A673 (cell line): ENCODE data around the gene MAP1A. TPM values are rescaled to one million over a fixed set of nuclear protein-coding genes. Genes with fewer than 3 reads are reported as not detected.
A peak's percentile ranks its signal among the peaks of the same experiment; 100 is the strongest.

Source experiments
- BruUV-seq: library from RNA; stranded (reverse); fragments of 400-500 nt; replicated peaks from 2 replicates; lab custom pipeline; 2021; lab: Mats Ljungman, UMichigan
- CTCF ChIA-PET: fragments of 300-600 bp; sonication (Branson Sonifier 250); formaldehyde crosslinking; loops from one replicate; lab custom pipeline; 2022; ENCODE audit warnings: antibody characterized with exemption; lab: Charles Lee
- POLR2A ChIA-PET: fragments of 300-600 bp; sonication (Branson Sonifier 250); formaldehyde crosslinking; loops from one replicate; lab custom pipeline; 2022; ENCODE audit warnings: antibody characterized with exemption; ENCODE audit not compliant: low non-redundant PET; lab: Charles Lee
- DNase-seq: peaks from one replicate; pipeline ENCODE4 v3.0.0-alpha.2; 2015; ENCODE audit warnings: low spot score
- H3K27ac ChIP-seq: fragments of 200-600 bp; sonication (generic); 2 replicates; pipeline ENCODE4 v1.5.1; 2016; ENCODE audit warnings: mixed run types, low read depth, mild to moderate bottlenecking, mixed read lengths, antibody characterized with exemption, low read length; ENCODE audit not compliant: poor library complexity, severe bottlenecking
- H3K27me3 ChIP-seq: fragments of 200-600 bp; sonication (generic); replicated peaks from 2 replicates; pipeline ENCODE4 v1.6.1; 2017; ENCODE audit warnings: mixed run types, low read depth, mild to moderate bottlenecking, mixed read lengths, antibody characterized with exemption, low read length; ENCODE audit not compliant: insufficient read depth, poor library complexity
- H3K36me3 ChIP-seq: fragments of 200-600 bp; sonication (generic); 2 replicates; pipeline ENCODE4 v1.6.1; 2016; ENCODE audit warnings: mixed run types, mild to moderate bottlenecking, mixed read lengths, antibody characterized with exemption, low read length; ENCODE audit not compliant: insufficient read depth, poor library complexity, severe bottlenecking
- H3K4me1 ChIP-seq: fragments of 200-600 bp; sonication (generic); 2 replicates; pipeline ENCODE4 v1.6.1; 2017; ENCODE audit warnings: mixed run types, mild to moderate bottlenecking, mixed read lengths, antibody characterized with exemption, low read length; ENCODE audit not compliant: insufficient read depth, poor library complexity, severe bottlenecking
- H3K4me3 ChIP-seq: fragments of 200-600 bp; sonication (generic); 2 replicates; pipeline ENCODE4 v1.5.1; 2016; ENCODE audit warnings: low read depth, mixed run types, mild to moderate bottlenecking, mixed read lengths, low read length; ENCODE audit not compliant: poor library complexity, severe bottlenecking
- H3K9me3 ChIP-seq: fragments of 200-600 bp; sonication (generic); 2 replicates; pipeline ENCODE4 v1.6.1; 2016; ENCODE audit warnings: mixed run types, low read depth, mild to moderate bottlenecking, mixed read lengths, antibody characterized with exemption, low read length; ENCODE audit not compliant: poor library complexity, severe bottlenecking
- EZH2 ChIP-seq: fragments of 200-600 bp; sonication (generic); IDR thresholded peaks from 2 replicates; pipeline ENCODE4 v1.6.1; 2017; ENCODE audit warnings: borderline replicate concordance, low read depth, mild to moderate bottlenecking, mixed read lengths, antibody characterized with exemption, low read length; ENCODE audit not compliant: poor library complexity, severe bottlenecking
- intact Hi-C: fragments of 100-400 bp; cut with micrococcal nuclease; formaldehyde crosslinking; loops from one replicate; pipeline ENCODE4 v1.10.0; 2022; ENCODE audit not compliant: unreplicated experiment
- total RNA-seq: library from RNA; stranded (reverse); gene quantifications from 2 replicates; pipeline ENCODE4 v1.2.3, GENCODE V29; 2021
- TF ChIP-seq, protein P1 (sequence below): fragments of 300-800, 200-600 bp; sonication (generic); conservative IDR thresholded peaks from 2 replicates; pipeline ENCODE4 v1.5.1; 2017; ENCODE audit warnings: low read depth, mild to moderate bottlenecking, antibody characterized with exemption, low read length, moderate library complexity, mixed read lengths

The MAP1A gene
- total RNA-seq, 1 experiment from 2014 or later: 83.8 TPM

DNA sequence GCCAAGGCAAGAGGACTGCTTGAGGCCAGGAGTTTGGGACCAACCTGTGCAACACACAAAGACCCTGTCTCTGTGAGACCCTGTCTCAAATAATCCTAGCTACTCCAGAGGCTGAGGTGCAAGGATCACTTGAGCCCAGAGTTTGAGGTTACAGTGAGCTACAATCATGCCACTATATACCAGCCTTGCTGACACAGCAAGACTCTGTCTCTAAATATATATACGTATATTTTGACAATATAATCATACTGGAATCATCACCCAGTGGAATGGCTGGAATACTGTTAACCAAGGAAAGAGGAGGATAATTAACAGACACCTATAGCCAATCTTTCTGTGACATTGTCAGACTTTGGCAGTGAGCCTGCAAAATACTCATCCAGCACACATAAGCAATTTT, 9.0 kb upstream of the MAP1A start:
- no peak for DNase-seq
- no peaks in the 10 kb centered on the region for H3K36me3 ChIP-seq
- BruUV-seq: no TSS peak
- no peak overlapping the region for H3K27ac ChIP-seq
- TF ChIP-seq, protein P1, sequence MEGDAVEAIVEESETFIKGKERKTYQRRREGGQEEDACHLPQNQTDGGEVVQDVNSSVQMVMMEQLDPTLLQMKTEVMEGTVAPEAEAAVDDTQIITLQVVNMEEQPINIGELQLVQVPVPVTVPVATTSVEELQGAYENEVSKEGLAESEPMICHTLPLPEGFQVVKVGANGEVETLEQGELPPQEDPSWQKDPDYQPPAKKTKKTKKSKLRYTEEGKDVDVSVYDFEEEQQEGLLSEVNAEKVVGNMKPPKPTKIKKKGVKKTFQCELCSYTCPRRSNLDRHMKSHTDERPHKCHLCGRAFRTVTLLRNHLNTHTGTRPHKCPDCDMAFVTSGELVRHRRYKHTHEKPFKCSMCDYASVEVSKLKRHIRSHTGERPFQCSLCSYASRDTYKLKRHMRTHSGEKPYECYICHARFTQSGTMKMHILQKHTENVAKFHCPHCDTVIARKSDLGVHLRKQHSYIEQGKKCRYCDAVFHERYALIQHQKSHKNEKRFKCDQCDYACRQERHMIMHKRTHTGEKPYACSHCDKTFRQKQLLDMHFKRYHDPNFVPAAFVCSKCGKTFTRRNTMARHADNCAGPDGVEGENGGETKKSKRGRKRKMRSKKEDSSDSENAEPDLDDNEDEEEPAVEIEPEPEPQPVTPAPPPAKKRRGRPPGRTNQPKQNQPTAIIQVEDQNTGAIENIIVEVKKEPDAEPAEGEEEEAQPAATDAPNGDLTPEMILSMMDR: no peak
- no peak for TF ChIP-seq EZH2
- no peaks in the 10 kb centered on the region for H3K27me3 ChIP-seq
- peaks cover 35% of the 10 kb centered on the region for H3K4me1 ChIP-seq
- intact Hi-C loops: no loop called here
- POLR2A ChIA-PET: no interaction called here
- H3K4me3 ChIP-seq: no peak overlapping the region
- no peaks in the 10 kb centered on the region for H3K9me3 ChIP-seq
- CTCF ChIA-PET: no interaction called here

DNA sequence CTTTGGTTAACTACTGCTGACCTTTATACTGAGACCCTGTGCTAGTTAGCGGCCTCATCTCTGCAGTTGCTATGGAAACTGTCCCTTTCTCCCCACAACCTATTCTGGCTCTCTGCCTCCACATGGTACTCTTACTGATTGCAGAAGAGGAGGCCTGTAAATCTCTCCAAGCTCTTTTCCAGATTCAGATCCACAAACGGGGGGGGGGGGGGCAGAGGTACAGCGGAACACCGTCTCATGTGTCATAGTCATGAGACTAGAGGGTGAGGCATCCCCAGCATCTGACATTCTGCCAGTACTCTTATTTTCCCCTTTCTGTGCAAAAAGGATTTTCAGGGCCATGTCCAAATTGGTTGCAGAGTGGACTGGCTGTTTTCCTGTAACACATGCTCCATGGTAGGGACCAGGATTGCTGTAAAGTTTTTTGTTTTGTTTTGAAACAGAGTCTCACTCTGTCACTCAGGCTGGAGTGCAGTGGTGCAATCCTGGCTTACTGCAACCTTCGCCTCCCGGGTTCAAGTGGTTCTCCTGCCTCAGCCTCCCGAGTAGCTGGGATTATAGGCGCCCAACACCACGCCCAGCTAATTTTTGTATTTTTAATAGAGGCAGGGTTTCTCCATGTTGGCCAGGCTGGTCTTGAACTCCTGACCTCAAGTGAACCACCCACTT, 8.3 kb upstream of the MAP1A start:
- TF ChIP-seq, protein P1: no peak
- TF ChIP-seq EZH2: no peak
- Histone ChIP-seq H3K4me3 (peak overlapping the region; percentile 49), H3K9me3 (no peaks in the 10 kb centered on the region), H3K36me3 (no peaks in the 10 kb centered on the region), H3K27ac (peak overlapping the region; percentile 71), H3K4me1 (peaks cover 40% of the 10 kb centered on the region), H3K27me3 (no peaks in the 10 kb centered on the region)
- no TSS peak for BruUV-seq
- no peak for DNase-seq
- ChIA-PET POLR2A (no interaction called here), CTCF (no interaction called here)
- intact Hi-C loops: no loop called here

DNA sequence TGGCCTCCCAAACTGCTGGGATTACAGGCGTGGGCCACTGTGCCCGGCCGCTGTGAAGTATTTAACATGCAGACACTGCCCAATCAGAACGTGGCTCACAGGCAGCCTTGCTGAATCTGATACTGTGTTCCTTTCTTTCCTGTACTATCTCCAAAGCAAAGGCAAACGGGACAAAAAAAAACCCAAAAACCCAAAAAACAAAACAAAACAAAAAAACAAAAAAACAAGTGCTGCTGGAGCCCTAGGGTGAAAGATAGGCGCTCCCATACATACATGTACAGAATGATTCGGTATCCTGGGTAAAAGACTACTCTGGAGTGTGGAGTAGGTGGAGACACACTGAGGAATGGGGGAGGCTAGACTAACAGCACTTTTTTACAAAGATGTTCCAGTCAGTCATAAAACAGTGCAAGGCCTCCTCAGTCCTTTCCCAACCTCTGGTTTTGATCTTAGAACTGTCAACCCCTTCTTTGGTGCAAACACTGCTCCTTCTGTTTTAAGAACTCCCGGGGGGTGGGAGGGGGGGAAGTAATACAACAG, 7.7 kb upstream of the MAP1A start:
- H3K4me3 ChIP-seq: peak overlapping the region; percentile 49
- no peaks in the 10 kb centered on the region for H3K36me3 ChIP-seq
- no peaks in the 10 kb centered on the region for H3K27me3 ChIP-seq
- no peak for TF ChIP-seq EZH2
- TF ChIP-seq, protein P1: no peak
- H3K27ac ChIP-seq: peak overlapping the region; percentile 71
- no peak for DNase-seq
- ChIA-PET POLR2A (interaction anchor here (0.6 to 0.7 kb wide), 2 partner anchors 49 to 69 kb away, joined by 4 to 12 read pairs; no protein-coding TSS in a partner anchor), CTCF (interaction anchor here (1.8 kb wide), 1 partner anchor 69 kb away, joined by 6 read pairs; no protein-coding TSS in a partner anchor)
- no peaks in the 10 kb centered on the region for H3K9me3 ChIP-seq
- H3K4me1 ChIP-seq: peaks cover 44% of the 10 kb centered on the region
- intact Hi-C loops: loop anchor here (1.0 to 10.0 kb wide), 2 partner anchors 16 to 65 kb away; partner anchors contain the start of gene TP53BP1
- no TSS peak for BruUV-seq
